GM12878 (cell line): ENCODE data around the gene LDLR. TPM values are rescaled to one million over a fixed set of nuclear protein-coding genes. Genes with fewer than 3 reads are reported as not detected.
A peak's percentile ranks its signal among the peaks of the same experiment; 100 is the strongest.

Source experiments
- ATAC-seq: fragments of 200-7000 bp; cut with Tn5 transposase; 3 replicates; pipeline ENCODE4 v1.9.1; 2020; ENCODE audit warnings: mild to moderate bottlenecking, moderate library complexity
- BruUV-seq: library from RNA; stranded (reverse); fragments of 400-500 nt; replicated peaks from 2 replicates; lab custom pipeline; 2021; lab: Mats Ljungman, UMichigan
- CTCF ChIA-PET: fragments of 300-600 bp; sonication (Branson Sonifier 250); formaldehyde crosslinking; extraction: SDS; loops from one replicate; lab custom pipeline; 2021; ENCODE audit warnings: inconsistent platforms; lab: Yijun Ruan, JAX
- POLR2A ChIA-PET: fragments of 350-600 bp; formaldehyde crosslinking; extraction: SDS; loops from one replicate; lab custom pipeline; 2021; ENCODE audit warnings: inconsistent platforms; lab: Charles Lee
- RAD21 ChIA-PET: fragments of 300-600 bp; sonication (Branson Sonifier 250); formaldehyde crosslinking; loops from one replicate; lab custom pipeline; 2023; ENCODE audit warnings: antibody characterized with exemption; ENCODE audit not compliant: unreplicated experiment; lab: Charles Lee
- SMC1A ChIA-PET: fragments of 300-600 bp; sonication (Branson Sonifier 250); formaldehyde crosslinking; loops from one replicate; lab custom pipeline; 2023; ENCODE audit not compliant: unreplicated experiment, uncharacterized antibody; lab: Charles Lee
- DNase-seq: peaks from one replicate; pipeline ENCODE4 v3.0.0-alpha.2; 2011; ENCODE audit warnings: low read depth, low spot score
- FAIRE-seq: peaks from 3 replicates; lab custom pipeline; 2011; peaks lifted over from hg19 to GRCh38; lab: Jason Lieb, UNC
- H2AFZ ChIP-seq: 2 replicates; pipeline ENCODE4 v1.6.0; 2011; ENCODE audit warnings: low read depth, low read length, control low read depth; ENCODE audit not compliant: control insufficient read depth
- H3K27ac ChIP-seq: 2 replicates; pipeline ENCODE4 v1.5.1; 2011; ENCODE audit warnings: control low read depth; ENCODE audit not compliant: control insufficient read depth, insufficient read depth
- H3K27me3 ChIP-seq, 2 experiments: replicated peaks in 1 of 2; 2 replicates each; pipeline versions ENCODE4 v1.6.0 to v1.6.1; 2011; ENCODE audit warnings: low read length in 1 of 2; ENCODE audit not compliant: control insufficient read depth in 2 of 2, insufficient read depth in 2 of 2
- H3K36me3 ChIP-seq, 2 experiments: 2 replicates each; pipeline ENCODE4 v1.5.1; 2011; ENCODE audit warnings: low read length in 1 of 2; ENCODE audit not compliant: control insufficient read depth in 2 of 2, insufficient read depth in 2 of 2
- H3K4me1 ChIP-seq: 2 replicates; pipeline ENCODE4 v1.6.1; 2011; ENCODE audit warnings: mild to moderate bottlenecking, low read length, moderate library complexity, mixed read lengths; ENCODE audit not compliant: control insufficient read depth, insufficient read depth
- H3K4me2 ChIP-seq: 2 replicates; pipeline ENCODE4 v1.6.0; 2011; ENCODE audit warnings: control low read depth; ENCODE audit not compliant: control insufficient read depth, insufficient read depth
- H3K4me3 ChIP-seq: fragments of 200-600 bp; sonication (generic); 2 replicates; pipeline ENCODE4 v1.5.1; 2016
- H3K79me2 ChIP-seq: 2 replicates; pipeline ENCODE4 v1.6.0; 2011; ENCODE audit warnings: low read length; ENCODE audit not compliant: control insufficient read depth, insufficient read depth
- H3K9ac ChIP-seq: 2 replicates; pipeline ENCODE4 v1.8.0; 2011; ENCODE audit warnings: low read length, control low read depth, mixed read lengths; ENCODE audit not compliant: control insufficient read depth, insufficient read depth
- H3K9me3 ChIP-seq: replicated peaks from 3 replicates; pipeline ENCODE4 v1.5.1; 2011; ENCODE audit warnings: mild to moderate bottlenecking, low read length; ENCODE audit not compliant: control insufficient read depth, insufficient read depth
- H4K20me1 ChIP-seq: 2 replicates; pipeline ENCODE4 v1.6.0; 2011; ENCODE audit not compliant: control insufficient read depth, insufficient read depth
- ETV6 ChIP-seq, 2 experiments: fragments of 450-650 bp in 1 of 2; IDR thresholded peaks in 1 of 2; conservative IDR thresholded peaks in 1 of 2; 2 replicates each; pipeline ENCODE4 v1.6.1; 2014; ENCODE audit warnings: antibody characterized with exemption in 1 of 2, borderline replicate concordance in 1 of 2, low read depth in 1 of 2, mild to moderate bottlenecking in 1 of 2, moderate library complexity in 1 of 2
- RB1 ChIP-seq: fragments of 450-650 bp; formaldehyde crosslinking; IDR thresholded peaks from 2 replicates; pipeline ENCODE4 v1.6.1; 2017; ENCODE audit warnings: mild to moderate bottlenecking, borderline replicate concordance
- SMAD1 ChIP-seq: fragments of 450-650 bp; IDR thresholded peaks from 2 replicates; pipeline ENCODE4 v1.6.1; 2018; ENCODE audit warnings: mild to moderate bottlenecking, low read depth; ENCODE audit not compliant: partially characterized antibody
- TAF1 ChIP-seq: IDR thresholded peaks from 2 replicates; pipeline ENCODE4 v1.6.1; 2011; ENCODE audit warnings: mild to moderate bottlenecking, low read depth, low read length, borderline replicate concordance
- WRNIP1 ChIP-seq: IDR thresholded peaks from 2 replicates; pipeline ENCODE4 v1.6.1; 2011; ENCODE audit warnings: low read depth, low read length, improper control_type of control experiment, borderline replicate concordance
- WGBS: methylation state at CpG from one replicate; pipeline ENCODE4 v1.1.6; 2016; ENCODE audit warnings: low lambda C conversion rate; ENCODE audit not compliant: insufficient replicate concordance, insufficient coverage; ENCODE audit errors: missing lambda C conversion rate; 5-methylcytosine and 5-hydroxymethylcytosine counted together
- in situ Hi-C: fragments of 300-500 bp; cut with MboI; formaldehyde crosslinking; loops from 9 replicates; pipeline ENCODE4 v1.14.3; 2018; ENCODE audit warnings: mixed read lengths
- intact Hi-C: fragments of 100-400 bp; cut with micrococcal nuclease; formaldehyde crosslinking; loops from one replicate; pipeline ENCODE4 v1.14.2; 2022; ENCODE audit not compliant: unreplicated experiment
- polyA plus RNA-seq, 11 experiments: library from polyadenylated mRNA; depleted of rRNA in 4 of 11; unstranded in 6 of 11; stranded (reverse) in 5 of 11; fragments of >200 nt; fragmentation: Nextera tagmentation in 4 of 11; fragmentation: Illumina TruSeq in 1 of 11; extraction: Ambion mirVana in 4 of 11; extraction: Trizol in 1 of 11; gene quantifications; 1 replicate in 1 of 11; 2 replicates in 10 of 11; pipeline versions ENCODE4 v1.2.1 to v1.2.3, GENCODE V29; 2011 to 2016; ENCODE audit warnings: inconsistent platforms in 2 of 11, missing spikeins in 2 of 11, low read depth in 1 of 11
- total RNA-seq, 4 experiments: library from RNA; depleted of rRNA in 3 of 4; stranded (reverse); fragments of >200 nt in 3 of 4; fragmentation: Illumina TruSeq in 1 of 4; extraction: Trizol in 1 of 4; gene quantifications; 2 replicates each; pipeline versions ENCODE4 v1.2.1 to v1.2.3, GENCODE V29; 2013 to 2021

LDLR gene
- total and polyA plus RNA-seq, 10 of the 15 experiments (the other 5 are each of a cell fraction or from before 2014, with no cell fraction given): 11.3 to 59.2 (median 27.3) TPM

DNA sequence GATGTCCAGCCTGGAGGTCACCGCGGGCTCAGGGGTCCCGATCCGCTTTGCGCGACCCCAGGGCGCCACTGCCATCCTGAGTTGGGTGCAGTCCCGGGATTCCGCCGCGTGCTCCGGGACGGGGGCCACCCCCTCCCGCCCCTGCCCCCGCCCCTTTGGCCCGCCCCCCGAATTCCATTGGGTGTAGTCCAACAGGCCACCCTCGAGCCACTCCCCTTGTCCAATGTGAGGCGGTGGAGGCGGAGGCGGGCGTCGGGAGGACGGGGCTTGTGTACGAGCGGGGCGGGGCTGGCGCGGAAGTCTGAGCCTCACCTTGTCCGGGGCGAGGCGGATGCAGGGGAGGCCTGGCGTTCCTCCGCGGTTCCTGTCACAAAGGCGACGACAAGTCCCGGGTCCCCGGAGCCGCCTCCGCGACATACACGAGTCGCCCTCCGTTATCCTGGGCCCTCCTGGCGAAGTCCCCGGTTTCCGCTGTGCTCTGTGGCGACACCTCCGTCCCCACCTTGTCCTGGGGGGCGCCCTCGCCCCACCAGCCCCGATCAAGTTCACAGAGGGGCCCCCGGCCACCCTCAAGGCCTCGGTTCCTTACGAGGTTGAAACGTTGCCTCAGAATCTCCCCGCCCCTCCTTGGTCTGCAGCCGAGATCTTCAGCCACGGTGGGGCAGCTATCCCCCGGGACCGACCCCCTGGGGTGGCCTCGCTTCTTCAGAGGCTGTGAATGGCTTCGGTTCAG lies 1.2 kb downstream of the LDLR start (continued):
- TF ChIP-seq RB1: peak; percentile 67; the same call in 1 of the 2 replicates
- peak; percentile 54 for TF ChIP-seq SMAD1
- peak in 1 of 2 experiments; percentile 51; a peak in 1 of 4 replicates for TF ChIP-seq ETV6 (conservative IDR thresholded peaks at IDR 0.05 in 1 of 2, IDR thresholded peaks at IDR 0.05 in 1 of 2; ENCODE audit: borderline replicate concordance in 1 of 2, low read depth in 1 of 2)
- peak; percentile 70; the same call in 1 of the 2 replicates for TF ChIP-seq TAF1
- TF ChIP-seq, all 136 proteins: peak for 41

DNA sequence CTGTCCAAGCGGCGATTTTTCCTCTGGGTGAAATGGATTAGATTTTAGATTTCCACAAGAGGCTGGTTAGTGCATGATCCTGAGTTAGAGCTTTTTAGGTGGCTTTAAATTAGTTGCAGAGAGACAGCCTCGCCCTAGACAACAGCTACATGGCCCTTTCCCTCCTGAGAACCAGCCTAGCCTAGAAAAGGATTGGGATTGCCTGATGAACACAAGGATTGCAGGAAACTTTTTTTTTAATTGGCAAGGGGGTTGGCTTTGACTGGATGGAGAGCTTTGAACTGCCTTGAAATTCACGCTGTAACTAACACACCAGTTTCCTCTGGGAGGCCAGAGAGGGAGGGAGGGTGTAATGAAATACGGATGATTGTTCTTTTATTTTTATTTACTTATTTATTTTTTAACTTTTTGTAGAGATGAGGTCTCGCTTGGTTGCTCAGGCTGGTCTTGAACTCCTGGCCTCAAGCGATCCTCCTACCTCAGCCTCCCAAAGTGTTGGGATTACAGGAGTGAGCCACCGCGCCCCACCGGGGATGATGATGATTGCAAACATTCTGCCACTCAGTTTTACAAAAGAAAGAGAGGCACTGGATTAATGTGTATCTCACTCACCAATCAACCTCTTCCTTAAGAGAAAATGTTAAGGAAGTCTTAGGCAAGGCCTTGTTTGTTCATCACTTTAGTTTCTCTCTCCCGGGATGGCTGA lies 1.9 kb downstream of the LDLR start:
- Histone ChIP-seq H3K9ac (peak overlapping the region; percentile 91), H3K79me2 (peaks cover 61% of the 10 kb centered on the region), H3K36me3 (peaks cover 0 to 9% of the 10 kb centered on the region in 2 experiments; a peak in 1 of 4 replicates), H3K4me3 (peak overlapping the region; percentile 97), H2AFZ (no peak overlapping the region), H3K27ac (peak overlapping the region; percentile 91), H3K4me1 (peaks cover 40% of the 10 kb centered on the region), H3K27me3 (no peaks in the 10 kb centered on the region), H4K20me1 (no peaks in the 10 kb centered on the region; the same call in 1 of the 2 replicates), H3K4me2 (peak overlapping the region; percentile 100), H3K9me3 (no peaks in the 10 kb centered on the region)
- FAIRE-seq: no peak
- ChIA-PET RAD21 (interaction anchor here (0.6 to 2.9 kb wide), 4 partner anchors 55 to 218 kb away, joined by 3 to 15 read pairs (median 6); no protein-coding TSS in a partner anchor), SMC1A (interaction anchor here (3.3 kb wide), 1 partner anchor 55 kb away, joined by 13 read pairs; no protein-coding TSS in a partner anchor), POLR2A (interaction anchor here (1.0 to 1.9 kb wide), 3 partner anchors 49 to 125 kb away, joined by 3 to 7 read pairs (median 3); no protein-coding TSS in a partner anchor), CTCF (interaction anchor here (1.2 to 2.4 kb wide), 2 partner anchors 56 to 149 kb away, joined by 4 to 10 read pairs; no protein-coding TSS in a partner anchor)
- no peak for ATAC-seq
- 52% methylated on average over 11 of the region's 11 CpGs for WGBS
- no peak for DNase-seq
- TF ChIP-seq WRNIP1 (0 out of 2 replicates have a peak, but pooled peaks have one; percentile 16), RB1 (no peak)
- BruUV-seq: TSS peak; percentile 64
- intact Hi-C loops: loop anchor here (5.0 to 10.0 kb wide), 3 partner anchors 214 to 1694 kb away; partner anchors contain the start of gene DNM2
- in situ Hi-C loops: no loop called here
